Measurements from ENCODE around the gene ZNF362. TPM values are rescaled to one million over a fixed set of nuclear protein-coding genes. Genes with fewer than 3 reads are reported as not detected.
A peak's percentile ranks its signal among the peaks of the same experiment; 100 is the strongest.

Gene ZNF362
- total RNA-seq, 1 donor from 2014 or later, result 10.9 TPM

DNA sequence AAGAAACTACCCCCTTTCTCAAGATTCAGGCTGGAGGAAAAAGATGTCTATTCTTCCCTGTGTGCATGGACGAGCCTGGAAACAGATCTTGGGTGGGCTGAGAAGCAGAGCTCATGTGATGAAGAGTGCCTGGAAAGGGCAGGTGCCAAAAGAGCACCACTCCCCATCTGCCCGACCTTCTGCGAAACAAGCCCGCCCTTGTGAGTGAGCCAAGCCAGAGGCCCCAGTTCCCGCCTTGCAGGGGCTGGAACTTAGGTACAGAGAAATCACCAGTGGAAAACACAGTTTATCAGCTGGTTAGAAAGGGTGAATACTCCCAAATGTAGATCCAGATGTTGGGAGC, 91.3 kb downstream of the ZNF362 start:
- Histone ChIP-seq H3K4me2 (peak overlapping the region; percentile 95), H3F3A (ENCODE audit: low read depth) (peaks cover 47% of the 10 kb centered on the region), H3K4me1 (peaks cover 68% of the 10 kb centered on the region), H3K9ac (no peak overlapping the region), H3K27me3 (peaks cover 24% of the 10 kb centered on the region), H3K36me3 (no peaks in the 10 kb centered on the region), H3K9me3 (ENCODE audit: low read depth) (no peaks in the 10 kb centered on the region), H3K27ac (no peak overlapping the region), H3K4me3 (peak overlapping the region; percentile 66), H4K20me1 (ENCODE audit: low read depth) (peaks cover 67% of the 10 kb centered on the region), H2AFZ (replicated peaks) (no peak overlapping the region), H3K79me2 (ENCODE audit: low read depth) (peaks cover 68% of the 10 kb centered on the region)
- Mint-ChIP-seq H3K9me3 (no peaks in the 10 kb centered on the region), H3K4me1 (peaks cover 72% of the 10 kb centered on the region), H3K27ac (no peak overlapping the region), H3K27me3 (ENCODE audit: insufficient read depth, low read depth) (peaks cover 2% of the 10 kb centered on the region), H3K36me3 (peaks cover 25% of the 10 kb centered on the region), H3K4me3 (peak overlapping the region; percentile 92)
- TF ChIP-seq EZH2phosphoT487 (IDR thresholded peaks at IDR 0.05) (no peak), EZH2 (IDR thresholded peaks at IDR 0.05) (no peak)
- TF ChIP-seq, protein P1, sequence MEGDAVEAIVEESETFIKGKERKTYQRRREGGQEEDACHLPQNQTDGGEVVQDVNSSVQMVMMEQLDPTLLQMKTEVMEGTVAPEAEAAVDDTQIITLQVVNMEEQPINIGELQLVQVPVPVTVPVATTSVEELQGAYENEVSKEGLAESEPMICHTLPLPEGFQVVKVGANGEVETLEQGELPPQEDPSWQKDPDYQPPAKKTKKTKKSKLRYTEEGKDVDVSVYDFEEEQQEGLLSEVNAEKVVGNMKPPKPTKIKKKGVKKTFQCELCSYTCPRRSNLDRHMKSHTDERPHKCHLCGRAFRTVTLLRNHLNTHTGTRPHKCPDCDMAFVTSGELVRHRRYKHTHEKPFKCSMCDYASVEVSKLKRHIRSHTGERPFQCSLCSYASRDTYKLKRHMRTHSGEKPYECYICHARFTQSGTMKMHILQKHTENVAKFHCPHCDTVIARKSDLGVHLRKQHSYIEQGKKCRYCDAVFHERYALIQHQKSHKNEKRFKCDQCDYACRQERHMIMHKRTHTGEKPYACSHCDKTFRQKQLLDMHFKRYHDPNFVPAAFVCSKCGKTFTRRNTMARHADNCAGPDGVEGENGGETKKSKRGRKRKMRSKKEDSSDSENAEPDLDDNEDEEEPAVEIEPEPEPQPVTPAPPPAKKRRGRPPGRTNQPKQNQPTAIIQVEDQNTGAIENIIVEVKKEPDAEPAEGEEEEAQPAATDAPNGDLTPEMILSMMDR (IDR thresholded peaks at IDR 0.05), result no peak
- no peak for DNase-seq (ENCODE audit: low spot score)

DNA sequence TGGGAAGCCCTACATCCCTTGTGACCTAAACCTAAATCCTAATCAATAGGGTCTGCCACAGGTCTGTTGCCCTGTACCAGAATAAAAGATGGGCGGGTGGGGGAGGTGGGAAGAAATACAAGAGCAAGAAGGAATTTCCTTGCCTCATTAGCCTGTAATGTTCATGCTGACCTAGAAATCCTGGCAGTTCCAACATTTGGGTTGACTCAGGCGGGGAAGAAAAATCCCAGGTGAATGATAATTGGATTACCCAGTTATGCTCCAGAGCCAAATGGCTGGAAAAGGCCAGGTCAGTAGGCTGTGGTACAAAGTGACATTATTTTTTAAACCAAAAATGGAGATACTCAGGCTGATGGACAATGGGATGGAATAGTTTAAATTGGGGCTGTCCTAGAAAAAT, 91.9 kb downstream of the ZNF362 start:
- H3K9me3 Mint-ChIP-seq, result no peaks in the 10 kb centered on the region
- peaks cover 41% of the 10 kb centered on the region for H3F3A ChIP-seq (ENCODE audit: low read depth)
- H3K4me3 Mint-ChIP-seq, result peak overlapping the region; percentile 92
- TF ChIP-seq, protein P1 (IDR thresholded peaks at IDR 0.05), result no peak
- TF ChIP-seq EZH2phosphoT487 (IDR thresholded peaks at IDR 0.05), result no peak
- no peak for TF ChIP-seq EZH2 (IDR thresholded peaks at IDR 0.05)
- peak overlapping the region; percentile 95 for H3K4me2 ChIP-seq
- H3K79me2 ChIP-seq (ENCODE audit: low read depth), result peaks cover 62% of the 10 kb centered on the region
- H3K36me3 Mint-ChIP-seq, result peaks cover 25% of the 10 kb centered on the region
- no peak overlapping the region for H3K27ac ChIP-seq
- peaks cover 63% of the 10 kb centered on the region for H3K4me1 ChIP-seq
- DNase-seq (ENCODE audit: low spot score), result peak; percentile 28
- H4K20me1 ChIP-seq (ENCODE audit: low read depth), result peaks cover 61% of the 10 kb centered on the region
- no peak overlapping the region for H2AFZ ChIP-seq (replicated peaks)
- peak overlapping the region; percentile 33 for H3K9ac ChIP-seq
- H3K36me3 ChIP-seq, result no peaks in the 10 kb centered on the region
- H3K4me3 ChIP-seq, result peak overlapping the region; percentile 66
- H3K4me1 Mint-ChIP-seq, result peaks cover 71% of the 10 kb centered on the region
- peak overlapping the region; percentile 15 for H3K27ac Mint-ChIP-seq
- no peaks in the 10 kb centered on the region for H3K9me3 ChIP-seq (ENCODE audit: low read depth)
- peaks cover 2% of the 10 kb centered on the region for H3K27me3 Mint-ChIP-seq (ENCODE audit: insufficient read depth, low read depth)
- H3K27me3 ChIP-seq, result peaks cover 28% of the 10 kb centered on the region

DNA sequence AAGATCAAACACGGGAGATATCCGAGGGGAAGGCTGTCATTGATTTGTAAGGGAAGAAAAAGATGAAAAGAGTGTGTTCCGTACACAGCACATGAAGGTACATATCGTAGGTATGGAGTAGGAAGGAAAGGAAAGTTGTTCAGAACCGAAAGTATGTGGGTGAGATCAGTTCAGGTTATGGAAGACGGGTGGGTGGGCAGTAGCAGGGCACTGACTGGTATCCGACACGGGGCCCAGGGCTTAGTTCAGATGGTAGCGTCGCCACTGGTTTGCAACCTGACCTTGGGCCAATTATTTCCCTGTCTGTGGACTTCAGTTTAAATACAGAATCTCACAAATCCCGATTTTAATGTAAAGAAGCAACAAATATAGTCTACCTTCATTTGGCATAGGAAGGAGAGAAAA, 92.4 kb downstream of the ZNF362 start:
- peaks cover 71% of the 10 kb centered on the region for H3K4me1 Mint-ChIP-seq
- H3K79me2 ChIP-seq (ENCODE audit: low read depth), result peaks cover 58% of the 10 kb centered on the region

More for the DNA sequence above, 92.4 kb downstream of the ZNF362 start:
- Mint-ChIP-seq H3K4me3 (peak overlapping the region; percentile 92), H3K36me3 (peaks cover 25% of the 10 kb centered on the region), H3K9me3 (no peaks in the 10 kb centered on the region), H3K27ac (peak overlapping the region; percentile 15), H3K27me3 (ENCODE audit: insufficient read depth, low read depth) (peaks cover 2% of the 10 kb centered on the region)
- no peaks in the 10 kb centered on the region for H3K9me3 ChIP-seq (ENCODE audit: low read depth)
- H4K20me1 ChIP-seq (ENCODE audit: low read depth), result peaks cover 57% of the 10 kb centered on the region
- H3K4me1 ChIP-seq, result peaks cover 59% of the 10 kb centered on the region
- H2AFZ ChIP-seq (replicated peaks), result no peak overlapping the region
- no peak overlapping the region for H3K27ac ChIP-seq
- TF ChIP-seq, protein P1 (IDR thresholded peaks at IDR 0.05), result no peak
- TF ChIP-seq EZH2 (IDR thresholded peaks at IDR 0.05) (peak; percentile 32), EZH2phosphoT487 (IDR thresholded peaks at IDR 0.05) (no peak)
- peaks cover 36% of the 10 kb centered on the region for H3F3A ChIP-seq (ENCODE audit: low read depth)
- peaks cover 28% of the 10 kb centered on the region for H3K27me3 ChIP-seq
- peak overlapping the region; percentile 95 for H3K4me2 ChIP-seq
- peak overlapping the region; percentile 66 for H3K4me3 ChIP-seq
- H3K9ac ChIP-seq, result peak overlapping the region; percentile 33
- no peak for DNase-seq (ENCODE audit: low spot score)
- H3K36me3 ChIP-seq, result no peaks in the 10 kb centered on the region

Measured in neural progenitor cell (in vitro differentiated cells).